Mucosa of rectum (tissue), 2 donors: ENCODE data around the gene PXDN.
"Not testable (repeated sequence)": the region's sequence is repeated elsewhere in the genome, so short reads cannot be mapped to it uniquely, and the experiment has no call there.

ENCODE experiments used
- H3K27ac ChIP-seq, 2 donors: one replicate each; pipeline ENCODE4 v1.7.0; 2013; ENCODE audit warnings: inconsistent platforms in 2 of 2, low read depth in 2 of 2, low read length in 2 of 2
- H3K27me3 ChIP-seq, 2 donors: one replicate each; pipeline ENCODE4 v1.7.0; 2013; ENCODE audit warnings: low read length in 2 of 2; ENCODE audit not compliant: control insufficient read depth in 2 of 2, insufficient read depth in 2 of 2
- H3K36me3 ChIP-seq, 2 donors: one replicate each; pipeline ENCODE4 v1.7.0; 2013; ENCODE audit warnings: low read length in 2 of 2; ENCODE audit not compliant: control insufficient read depth in 2 of 2, insufficient read depth in 2 of 2
- H3K4me1 ChIP-seq, 2 donors: one replicate each; pipeline ENCODE4 v1.7.0; 2013; ENCODE audit warnings: low read length in 2 of 2, mild to moderate bottlenecking in 1 of 2; ENCODE audit not compliant: control insufficient read depth in 2 of 2, insufficient read depth in 2 of 2
- H3K4me3 ChIP-seq, 2 donors: one replicate each; pipeline ENCODE4 v1.7.0; 2013; ENCODE audit warnings: low read length in 2 of 2
- H3K9ac ChIP-seq, 2 donors: one replicate each; pipeline ENCODE4 v1.7.0; 2013; ENCODE audit warnings: low read length in 2 of 2, low read depth in 1 of 2, mild to moderate bottlenecking in 1 of 2
- H3K9me3 ChIP-seq, 2 donors: one replicate each; pipeline ENCODE4 v1.7.0; 2013; ENCODE audit warnings: low read length in 2 of 2; ENCODE audit not compliant: control insufficient read depth in 2 of 2
- donor health status: healthy.
- donor health status: Normal muscosa, but diverticular disease.

PXDN gene

DNA sequence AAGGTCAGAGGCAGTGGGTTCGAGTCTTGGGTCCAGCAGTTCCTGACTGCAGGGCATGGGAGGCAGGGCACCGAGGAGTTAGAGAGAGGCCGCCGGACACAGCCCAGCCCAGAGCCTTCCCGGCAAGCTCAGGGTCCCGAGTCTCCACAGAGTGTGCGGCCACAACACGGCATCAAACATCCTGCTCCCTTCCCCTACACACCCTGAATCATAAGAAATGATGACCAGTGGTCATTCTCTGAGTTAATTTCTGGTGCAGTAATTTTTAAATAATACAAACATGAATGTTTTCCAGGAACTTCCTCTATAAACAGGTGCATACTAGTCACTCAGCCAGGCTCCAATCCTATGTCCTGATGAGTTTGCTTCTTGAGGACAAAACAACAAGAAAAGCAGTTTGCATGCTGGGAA lies 118.0 kb downstream of the PXDN start:
- Histone ChIP-seq H3K27ac (no peak overlapping the region), H3K4me3 (no peak overlapping the region), H3K27me3 (no peaks in the 10 kb centered on the region), H3K36me3 (no peaks in the 10 kb centered on the region), H3K4me1 (peaks cover 0 to 2% of the 10 kb centered on the region in 2 donors), H3K9ac (no peak overlapping the region), H3K9me3 (peaks cover 0 to 3% of the 10 kb centered on the region in 2 donors)

DNA sequence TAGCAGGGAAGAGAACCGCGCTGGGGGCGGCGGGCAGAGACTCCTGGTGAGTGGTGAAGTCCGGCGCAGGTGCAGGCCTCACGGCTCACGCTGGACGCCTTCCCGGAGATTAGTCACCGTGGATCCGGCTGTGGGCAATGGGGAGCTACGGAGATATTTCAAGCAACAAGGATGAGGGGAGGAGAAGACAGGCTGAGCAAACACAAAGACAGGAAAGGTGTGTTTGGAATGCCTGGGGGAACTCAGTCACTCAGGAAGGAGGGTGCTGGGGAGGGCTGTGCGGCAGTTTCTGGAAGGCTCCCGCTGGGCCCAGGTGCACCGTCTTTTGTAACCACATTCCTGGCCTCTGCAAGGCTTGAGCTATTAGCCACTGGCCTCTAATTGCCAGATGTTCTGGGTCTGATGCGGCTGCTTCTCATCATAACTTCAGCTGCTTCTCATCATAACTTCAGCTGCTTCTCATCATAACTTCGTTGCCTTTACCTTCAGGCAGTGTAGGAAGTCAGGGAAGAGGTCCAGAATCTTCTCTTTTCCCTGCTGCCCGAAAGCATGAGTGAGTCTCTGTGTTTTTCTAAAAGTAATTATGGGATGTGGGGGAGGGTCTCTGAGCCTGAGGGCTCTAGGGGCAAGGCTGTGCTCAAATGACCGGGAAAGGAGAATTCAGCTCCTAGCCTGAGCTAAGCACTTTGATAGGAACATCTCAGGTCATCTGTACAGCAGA lies 118.9 kb downstream of the PXDN start:
- Histone ChIP-seq H3K9ac (no peak overlapping the region), H3K9me3 (peaks cover 0 to 3% of the 10 kb centered on the region in 2 donors), H3K27me3 (no peaks in the 10 kb centered on the region), H3K27ac (peak overlapping the region in 1 of 2 donors; percentile 11), H3K4me3 (no peak overlapping the region), H3K36me3 (no peaks in the 10 kb centered on the region), H3K4me1 (no peaks in the 10 kb centered on the region)

DNA sequence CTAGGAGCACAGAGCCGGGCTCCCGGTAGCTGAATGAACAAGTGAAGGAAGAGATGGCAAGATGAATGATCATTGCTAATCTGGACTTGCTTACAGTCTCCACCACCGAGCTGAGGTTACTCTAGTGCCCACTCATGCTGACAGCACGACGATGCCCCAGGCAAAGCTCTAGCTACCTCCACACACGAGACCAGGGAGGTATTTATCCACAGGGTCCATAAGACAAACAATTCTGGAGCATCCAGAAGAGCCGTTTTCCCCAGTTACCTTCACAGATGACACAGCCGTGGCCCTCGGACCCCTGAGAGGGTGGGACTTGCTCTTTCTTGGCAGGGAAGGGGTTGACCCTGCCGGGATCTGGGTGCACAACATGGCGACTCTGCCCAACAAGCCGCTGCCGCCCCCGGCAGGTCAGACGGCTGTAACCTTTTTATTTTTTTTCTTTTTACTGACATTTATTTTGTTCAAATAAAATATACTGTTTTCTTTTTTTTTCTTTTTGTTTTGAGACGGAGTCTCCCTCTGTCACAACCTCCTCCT lies 120.3 kb downstream of the PXDN start:
- H3K9me3 ChIP-seq = no peaks in the 10 kb centered on the region
- H3K4me3 ChIP-seq = no peak overlapping the region
- no peaks in the 10 kb centered on the region for H3K27me3 ChIP-seq

DNA sequence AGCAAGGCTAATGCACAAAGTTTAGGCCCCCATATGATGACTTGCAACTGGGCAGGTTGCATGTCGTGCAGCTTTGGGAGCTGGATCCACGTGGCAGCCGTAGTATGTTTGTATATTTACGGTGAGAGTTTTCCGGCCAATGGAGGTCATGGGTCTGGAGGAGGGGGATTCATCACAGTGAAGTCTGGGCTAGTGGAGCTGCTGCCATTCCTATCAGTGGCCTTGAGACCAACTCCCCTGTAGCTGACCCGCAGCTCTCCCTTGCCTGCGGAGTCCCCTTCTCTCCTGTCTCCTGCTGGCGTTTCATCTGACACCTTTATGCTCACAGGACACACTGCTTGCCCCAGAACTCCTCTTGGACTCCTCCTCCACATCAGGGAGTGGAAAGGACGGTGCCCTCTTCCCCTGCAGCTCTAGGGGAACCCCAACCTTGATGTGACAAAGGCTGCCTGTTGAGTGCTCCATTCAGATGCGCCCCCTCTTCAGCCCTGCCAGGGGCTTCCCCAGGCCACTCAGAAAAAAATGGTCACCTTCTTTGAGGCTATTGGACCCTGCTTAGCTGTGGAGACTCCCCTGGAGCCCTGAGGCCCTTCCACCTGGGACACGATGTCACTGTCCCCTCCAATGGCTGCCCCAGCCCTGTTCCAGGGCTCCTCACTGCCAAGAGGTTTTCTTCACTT lies 121.7 kb downstream of the PXDN start:
- no peak overlapping the region for H3K9ac ChIP-seq
- no peak overlapping the region for H3K4me3 ChIP-seq
- no peaks in the 10 kb centered on the region for H3K36me3 ChIP-seq
- H3K4me1 ChIP-seq = peaks cover 7 to 12% of the 10 kb centered on the region in 2 donors
- no peaks in the 10 kb centered on the region for H3K27me3 ChIP-seq
- no peak overlapping the region for H3K27ac ChIP-seq
- no peaks in the 10 kb centered on the region for H3K9me3 ChIP-seq

More for the DNA sequence above, 120.3 kb downstream of the PXDN start:
- Histone ChIP-seq H3K36me3 (no peaks in the 10 kb centered on the region), H3K4me1 (peaks cover 0 to under 1% of the 10 kb centered on the region in 2 donors), H3K9ac (no peak overlapping the region), H3K27ac (no peak overlapping the region)

DNA sequence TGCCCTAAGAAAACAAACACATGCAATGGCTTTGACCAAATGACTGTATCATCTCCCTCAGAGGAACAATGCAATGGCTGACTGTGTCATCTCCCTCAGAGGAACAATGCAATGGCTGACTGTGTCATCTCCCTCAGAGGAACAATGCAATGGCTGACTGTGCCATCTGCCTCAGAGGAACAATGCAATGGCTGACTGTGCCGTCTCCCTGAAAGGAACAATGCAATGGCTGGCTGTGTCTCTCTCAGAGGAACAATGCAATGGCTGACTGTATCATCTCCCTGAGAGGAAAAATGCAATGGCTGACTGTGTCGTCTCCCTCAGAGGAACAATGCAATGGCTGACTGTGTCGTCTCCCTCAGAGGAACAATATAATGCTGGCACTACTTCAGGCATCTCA lies 122.3 kb downstream of the PXDN start:
- H3K9me3 ChIP-seq, H3K27ac ChIP-seq, H3K9ac ChIP-seq, H3K4me3 ChIP-seq, H3K27me3 ChIP-seq, H3K36me3 ChIP-seq: not testable (repeated sequence)
- H3K4me1 ChIP-seq = peaks cover 11 to 18% of the 10 kb centered on the region in 2 donors

- H3K9ac ChIP-seq = no peak overlapping the region
- no peaks in the 10 kb centered on the region for H3K9me3 ChIP-seq
- no peaks in the 10 kb centered on the region for H3K27me3 ChIP-seq
- H3K27ac ChIP-seq = no peak overlapping the region
- H3K4me3 ChIP-seq = no peak overlapping the region
- H3K36me3 ChIP-seq = no peaks in the 10 kb centered on the region
- peaks cover 11 to 18% of the 10 kb centered on the region in 2 donors for H3K4me1 ChIP-seq
These were observed 122.8 kb downstream of the PXDN start for GRCh38 chr2:1621501-1621900.

- H3K27ac ChIP-seq = no peak overlapping the region
- H3K4me3 ChIP-seq = no peak overlapping the region
- no peak overlapping the region for H3K9ac ChIP-seq
- no peaks in the 10 kb centered on the region for H3K36me3 ChIP-seq
- H3K9me3 ChIP-seq = no peaks in the 10 kb centered on the region
- H3K4me1 ChIP-seq = peaks cover 11 to 18% of the 10 kb centered on the region in 2 donors
- no peaks in the 10 kb centered on the region for H3K27me3 ChIP-seq
These were observed 123.3 kb downstream of the PXDN start for GRCh38 chr2:1621041-1621440.

DNA sequence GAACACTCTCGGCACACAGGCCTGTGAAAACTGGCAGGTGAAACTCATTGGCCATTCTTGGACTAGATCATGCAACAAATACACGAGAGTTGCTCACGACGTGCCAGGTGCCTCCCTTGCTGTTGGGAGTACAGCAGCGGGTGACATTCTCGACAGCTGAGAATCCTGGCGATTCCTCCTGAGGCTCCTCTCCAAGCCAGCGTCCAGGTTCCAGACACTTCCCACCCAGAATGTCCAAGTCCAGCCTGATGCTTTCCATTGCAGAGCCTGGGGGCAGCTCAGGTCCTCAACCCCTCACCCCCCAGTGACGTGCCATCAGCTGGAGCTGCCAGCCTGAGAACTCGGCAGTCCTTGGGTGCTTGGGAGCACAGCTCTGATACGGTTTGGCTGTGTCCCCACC lies 124.2 kb downstream of the PXDN start:
- Histone ChIP-seq H3K27me3 (no peaks in the 10 kb centered on the region), H3K9ac (no peak overlapping the region), H3K27ac (peak overlapping the region in 1 of 2 donors; percentile 67), H3K4me3 (no peak overlapping the region), H3K36me3 (no peaks in the 10 kb centered on the region), H3K9me3 (no peaks in the 10 kb centered on the region), H3K4me1 (peaks cover 11 to 18% of the 10 kb centered on the region in 2 donors)

DNA sequence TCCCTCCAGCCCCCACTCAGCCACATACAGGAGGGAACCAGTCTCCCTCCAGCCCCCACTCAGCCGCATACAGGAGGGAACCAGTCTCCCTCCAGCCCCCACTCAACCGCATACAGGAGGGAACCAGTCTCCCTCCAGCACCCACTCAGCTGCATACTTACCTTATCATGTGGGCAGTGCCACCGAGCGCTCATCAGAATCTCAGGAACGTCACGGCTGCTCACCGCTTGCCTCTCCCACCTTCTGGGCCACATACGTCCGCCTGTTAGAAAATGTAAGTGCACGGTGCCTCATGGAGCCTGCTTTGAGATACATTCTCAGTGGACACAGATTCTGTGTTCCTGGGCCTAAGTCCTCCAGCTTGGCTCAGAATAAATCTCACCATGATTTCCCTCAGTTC lies 124.8 kb downstream of the PXDN start:
- no peaks in the 10 kb centered on the region for H3K9me3 ChIP-seq
- H3K36me3 ChIP-seq = no peaks in the 10 kb centered on the region
- H3K27ac ChIP-seq = peak overlapping the region in 1 of 2 donors; percentile 67
- H3K4me1 ChIP-seq = peaks cover 11 to 18% of the 10 kb centered on the region in 2 donors
- no peak overlapping the region for H3K4me3 ChIP-seq
- H3K9ac ChIP-seq = no peak overlapping the region
- H3K27me3 ChIP-seq = no peaks in the 10 kb centered on the region

GRCh38 chr2:1618974-1619373 lies 125.3 kb downstream of the PXDN start:
- H3K27ac ChIP-seq = peak overlapping the region; percentile 64 to 72
- H3K9me3 ChIP-seq = no peaks in the 10 kb centered on the region

More at GRCh38 chr2:1618974-1619373, 125.3 kb downstream of the PXDN start:
- Histone ChIP-seq H3K4me3 (no peak overlapping the region), H3K27me3 (no peaks in the 10 kb centered on the region), H3K36me3 (no peaks in the 10 kb centered on the region), H3K9ac (no peak overlapping the region), H3K4me1 (peaks cover 13 to 18% of the 10 kb centered on the region in 2 donors)
